Nephron progenitor cell (in vitro differentiated cells): Measurements from ENCODE around the gene FAM168A.

ENCODE experiments used
- DNase-seq: peaks from one replicate; pipeline ENCODE4 v3.0.0; 2021
- H3K27ac Mint-ChIP-seq: 2 replicates; pipeline ENCODE4 v1.8.0; 2021; ENCODE audit warnings: mild to moderate bottlenecking, moderate library complexity, mixed read lengths
- H3K27me3 Mint-ChIP-seq: 2 replicates; pipeline ENCODE4 v1.8.0; 2021; ENCODE audit warnings: mild to moderate bottlenecking, low read depth, mixed read lengths; ENCODE audit not compliant: poor library complexity
- H3K36me3 Mint-ChIP-seq: 2 replicates; pipeline ENCODE4 v1.8.0; 2021; ENCODE audit warnings: low read depth, mixed read lengths
- H3K4me1 Mint-ChIP-seq: 2 replicates; pipeline ENCODE4 v1.8.0; 2021; ENCODE audit warnings: mixed read lengths
- H3K4me3 Mint-ChIP-seq: 2 replicates; pipeline ENCODE4 v1.8.0; 2021; ENCODE audit warnings: mild to moderate bottlenecking, moderate library complexity, mixed read lengths
- H3K9me3 Mint-ChIP-seq: 2 replicates; pipeline ENCODE4 v1.8.0; 2021; ENCODE audit warnings: mild to moderate bottlenecking, moderate library complexity, mixed read lengths
- TF ChIP-seq, protein P1 (sequence below): fragments of 200-600 bp; sonication (generic); IDR thresholded peaks from 2 replicates; pipeline ENCODE4 v1.5.0; 2021; ENCODE audit warnings: antibody characterized with exemption

The FAM168A gene

DNA sequence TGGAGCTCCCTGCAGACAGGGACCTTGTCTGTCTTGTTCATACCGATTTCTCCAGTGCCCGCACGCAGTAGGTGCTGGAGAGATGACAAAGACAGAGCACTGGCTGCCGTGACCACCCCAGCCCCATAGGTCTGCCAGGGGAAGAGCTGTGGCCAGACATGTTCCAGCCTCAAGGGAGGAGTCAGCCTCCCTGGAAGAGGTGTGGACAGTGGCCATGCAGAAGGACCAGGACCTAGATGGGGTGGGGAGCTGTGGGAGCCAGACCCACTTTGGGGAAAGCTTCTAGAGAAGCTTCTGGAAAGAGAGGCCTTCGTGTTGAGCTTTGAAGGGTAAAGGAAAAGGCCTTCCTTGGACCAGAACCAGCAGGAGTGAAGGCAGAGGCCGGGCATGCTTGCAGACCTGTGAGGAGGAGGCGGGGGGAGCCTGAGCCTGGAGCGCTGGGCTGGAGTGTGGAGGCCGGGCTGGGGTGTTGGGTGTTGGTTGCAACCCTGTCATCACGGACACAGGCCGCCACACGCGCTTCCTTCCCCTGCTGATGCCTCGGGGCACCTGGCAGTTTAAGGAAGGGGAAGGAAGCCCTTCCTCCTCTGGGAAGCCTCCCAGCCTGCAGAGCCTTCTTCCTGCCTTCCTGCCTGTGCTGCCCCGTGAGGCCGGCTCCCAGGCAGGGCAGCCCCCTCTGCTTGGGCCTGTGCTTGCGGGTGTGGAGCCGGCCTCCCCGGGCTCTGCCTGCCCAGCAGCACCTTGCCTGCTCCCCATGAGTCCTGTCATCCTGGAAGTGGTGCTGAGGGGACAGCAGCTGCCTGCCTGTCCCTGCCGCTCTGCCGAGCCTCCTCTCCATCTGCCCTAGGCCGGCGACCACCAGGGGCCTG, 209.4 kb downstream of the FAM168A start:
- TF ChIP-seq, protein P1, sequence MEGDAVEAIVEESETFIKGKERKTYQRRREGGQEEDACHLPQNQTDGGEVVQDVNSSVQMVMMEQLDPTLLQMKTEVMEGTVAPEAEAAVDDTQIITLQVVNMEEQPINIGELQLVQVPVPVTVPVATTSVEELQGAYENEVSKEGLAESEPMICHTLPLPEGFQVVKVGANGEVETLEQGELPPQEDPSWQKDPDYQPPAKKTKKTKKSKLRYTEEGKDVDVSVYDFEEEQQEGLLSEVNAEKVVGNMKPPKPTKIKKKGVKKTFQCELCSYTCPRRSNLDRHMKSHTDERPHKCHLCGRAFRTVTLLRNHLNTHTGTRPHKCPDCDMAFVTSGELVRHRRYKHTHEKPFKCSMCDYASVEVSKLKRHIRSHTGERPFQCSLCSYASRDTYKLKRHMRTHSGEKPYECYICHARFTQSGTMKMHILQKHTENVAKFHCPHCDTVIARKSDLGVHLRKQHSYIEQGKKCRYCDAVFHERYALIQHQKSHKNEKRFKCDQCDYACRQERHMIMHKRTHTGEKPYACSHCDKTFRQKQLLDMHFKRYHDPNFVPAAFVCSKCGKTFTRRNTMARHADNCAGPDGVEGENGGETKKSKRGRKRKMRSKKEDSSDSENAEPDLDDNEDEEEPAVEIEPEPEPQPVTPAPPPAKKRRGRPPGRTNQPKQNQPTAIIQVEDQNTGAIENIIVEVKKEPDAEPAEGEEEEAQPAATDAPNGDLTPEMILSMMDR, result no peak
- H3K36me3 Mint-ChIP-seq, result no peaks in the 10 kb centered on the region
- H3K4me3 Mint-ChIP-seq, result peak overlapping the region; percentile 35
- no peak for DNase-seq
- H3K9me3 Mint-ChIP-seq, result no peaks in the 10 kb centered on the region
- H3K4me1 Mint-ChIP-seq, result peaks cover 72% of the 10 kb centered on the region
- H3K27me3 Mint-ChIP-seq, result no peaks in the 10 kb centered on the region
- H3K27ac Mint-ChIP-seq, result peak overlapping the region; percentile 90

DNA sequence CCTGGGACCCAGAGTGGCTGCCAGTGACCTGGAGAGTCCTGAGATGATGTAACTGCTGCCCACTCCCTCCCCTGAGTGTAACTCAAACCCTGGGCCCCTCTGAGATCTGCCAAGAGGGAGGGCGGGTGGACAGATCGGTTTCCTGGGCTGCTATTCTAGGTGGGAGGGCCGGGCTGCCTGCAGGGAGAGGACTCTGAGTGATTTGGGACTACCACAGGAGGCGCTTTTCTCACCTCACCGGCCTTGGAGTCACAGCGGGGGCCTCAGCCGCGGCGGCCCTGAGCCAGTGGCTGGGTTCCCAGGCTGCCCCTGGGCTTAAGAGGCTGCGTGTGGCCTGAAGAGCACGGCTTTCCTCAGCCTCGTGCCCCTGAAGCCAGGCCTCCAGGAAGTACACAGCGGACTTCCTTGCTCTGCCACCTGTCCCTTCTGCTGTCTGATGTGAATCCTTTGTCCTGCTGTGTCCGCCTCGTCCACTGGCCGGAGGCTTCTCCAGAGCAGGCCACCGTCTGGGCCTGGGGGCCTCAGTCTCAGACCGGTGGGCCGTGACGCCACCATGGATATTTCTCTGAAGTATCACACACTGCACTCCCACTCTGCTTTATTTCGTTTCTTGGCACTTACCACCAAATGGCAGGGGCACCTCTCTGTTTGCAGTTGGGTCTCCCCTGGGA, 210.2 kb downstream of the FAM168A start:
- Mint-ChIP-seq H3K4me3 (peak overlapping the region; percentile 61), H3K4me1 (peaks cover 70% of the 10 kb centered on the region), H3K27ac (peak overlapping the region; percentile 90), H3K36me3 (no peaks in the 10 kb centered on the region), H3K9me3 (no peaks in the 10 kb centered on the region), H3K27me3 (no peaks in the 10 kb centered on the region)
- TF ChIP-seq, protein P1, result no peak
- DNase-seq, result peak; percentile 68

DNA sequence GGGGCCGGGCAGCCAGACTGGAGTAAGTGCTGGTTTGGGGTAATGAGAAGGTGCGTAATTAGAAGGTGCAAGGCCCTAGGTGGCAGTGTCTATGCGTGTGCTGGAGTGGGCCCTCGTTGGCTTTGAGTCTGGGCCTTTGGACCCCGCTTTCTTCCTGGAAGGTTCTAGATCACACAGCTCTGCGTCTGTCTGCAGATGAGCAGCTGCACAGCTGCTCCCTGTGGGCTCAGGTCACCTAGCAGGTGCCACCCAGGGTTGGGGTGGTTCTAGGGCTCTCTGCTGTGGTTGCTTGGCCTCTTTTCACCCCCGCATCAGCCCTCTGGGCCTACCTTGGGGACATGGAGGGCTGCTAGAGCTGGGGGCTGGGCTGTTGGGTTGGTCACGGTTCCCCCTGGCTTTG, 211.4 kb downstream of the FAM168A start:
- Mint-ChIP-seq H3K4me3 (peak overlapping the region; percentile 2), H3K27ac (no peak overlapping the region), H3K9me3 (no peaks in the 10 kb centered on the region), H3K36me3 (no peaks in the 10 kb centered on the region), H3K4me1 (peaks cover 78% of the 10 kb centered on the region), H3K27me3 (no peaks in the 10 kb centered on the region)
- TF ChIP-seq, protein P1, result no peak
- DNase-seq, result no peak

DNA sequence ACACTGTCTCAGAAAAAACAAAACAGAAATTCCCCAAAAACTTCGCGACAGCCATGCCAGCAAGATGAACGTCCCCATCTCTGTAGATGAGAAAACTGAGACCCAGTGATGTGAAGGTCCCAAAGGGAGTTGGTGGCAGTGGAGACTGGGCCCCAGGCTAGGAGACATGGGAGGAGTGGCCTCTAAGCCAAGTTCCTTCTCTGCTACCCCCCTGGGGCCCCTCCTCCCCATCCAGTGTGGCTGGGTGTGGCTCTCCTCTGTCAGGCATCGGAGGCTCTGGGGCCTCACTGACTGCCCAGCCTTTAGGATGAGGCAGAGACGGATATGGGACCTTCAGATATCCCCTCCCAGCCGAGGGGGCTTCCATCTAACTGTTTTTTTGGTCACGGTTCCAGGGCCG, 211.9 kb downstream of the FAM168A start:
- TF ChIP-seq, protein P1, result no peak
- Mint-ChIP-seq H3K27ac (peak overlapping the region; percentile 72), H3K36me3 (no peaks in the 10 kb centered on the region), H3K27me3 (no peaks in the 10 kb centered on the region), H3K9me3 (no peaks in the 10 kb centered on the region), H3K4me1 (peaks cover 82% of the 10 kb centered on the region), H3K4me3 (peak overlapping the region; percentile 2)
- no peak for DNase-seq

DNA sequence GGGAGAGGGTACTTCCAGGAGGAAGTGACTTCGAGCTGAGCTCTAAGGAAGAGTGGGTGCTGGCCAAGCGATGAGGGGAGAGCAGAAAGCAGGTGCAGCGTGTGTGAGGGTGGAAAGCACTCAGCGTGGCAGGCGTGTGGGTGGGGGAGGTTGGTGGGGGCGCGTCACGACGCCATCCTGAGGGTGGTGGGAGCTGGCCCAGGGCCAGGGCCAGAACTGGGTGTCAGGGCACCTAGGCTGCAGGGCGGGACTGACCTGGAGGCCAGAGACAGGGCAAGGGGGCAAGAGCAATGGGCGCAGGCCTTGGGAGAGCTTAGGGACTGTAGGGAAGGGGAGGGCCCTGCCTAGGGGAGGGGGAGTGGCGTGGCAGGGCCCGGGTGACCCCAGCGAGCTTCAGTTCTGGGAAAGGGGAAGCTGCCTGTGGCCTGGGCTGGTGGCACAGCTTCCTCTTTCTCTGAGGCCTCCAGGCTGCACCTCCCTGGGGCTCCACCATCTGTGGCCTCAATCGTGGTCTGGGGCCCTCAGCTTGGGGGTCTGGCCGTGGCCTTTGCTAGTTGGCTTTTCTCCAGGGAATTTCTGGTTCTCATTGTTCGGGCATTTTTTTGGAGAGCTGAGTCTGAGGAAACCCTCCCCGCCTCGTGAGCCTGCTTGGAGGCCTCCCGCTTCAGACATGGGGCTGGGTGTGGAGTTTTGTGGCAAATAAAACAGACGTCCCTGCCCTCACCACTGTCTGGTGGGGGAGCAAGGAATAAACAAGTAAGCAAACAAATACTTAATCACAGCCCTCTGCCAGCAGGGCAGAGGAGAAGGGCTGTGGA, 212.8 kb downstream of the FAM168A start:
- Mint-ChIP-seq H3K36me3 (no peaks in the 10 kb centered on the region), H3K9me3 (no peaks in the 10 kb centered on the region), H3K27me3 (no peaks in the 10 kb centered on the region), H3K4me3 (no peak overlapping the region), H3K27ac (peak overlapping the region; percentile 74), H3K4me1 (peaks cover 87% of the 10 kb centered on the region)
- TF ChIP-seq, protein P1, result no peak
- DNase-seq, result no peak
